ENCODE data around the gene LAMA4. TPM values are rescaled to one million over a fixed set of nuclear protein-coding genes. Genes with fewer than 3 reads are reported as not detected.

Gene LAMA4
- total RNA-seq, 1 donor from 2014 or later = 1.1 TPM

DNA sequence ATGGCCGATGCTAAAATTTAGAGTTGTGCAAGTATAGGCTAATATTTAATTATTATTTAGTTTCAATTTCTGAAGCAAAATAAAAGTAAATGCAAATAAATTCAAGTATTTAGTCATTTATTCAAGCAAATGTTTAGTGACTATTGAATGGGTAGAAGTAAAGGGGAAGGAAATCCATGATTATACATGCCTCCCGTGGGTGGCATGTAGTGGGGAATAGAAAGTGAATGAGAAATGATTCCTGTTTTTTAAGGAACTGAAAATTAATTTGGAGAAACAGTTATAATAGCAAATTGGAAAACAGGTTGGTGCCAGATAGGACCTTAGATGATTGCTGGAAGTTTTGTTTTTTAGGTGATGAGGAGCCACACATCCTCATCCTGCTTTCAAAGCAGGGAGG is 131.6 kb downstream of the LAMA4 start:
- Mint-ChIP-seq H3K4me3 (ENCODE audit: low read depth) (no peak overlapping the region), H3K27ac (no peak overlapping the region), H3K4me1 (ENCODE audit: low read depth) (peaks cover 9% of the 10 kb centered on the region), H3K27me3 (no peaks in the 10 kb centered on the region), H3K9me3 (ENCODE audit: low read depth) (no peaks in the 10 kb centered on the region), H3K36me3 (ENCODE audit: insufficient read depth) (no peaks in the 10 kb centered on the region)
- TF ChIP-seq CTCF (IDR thresholded peaks at IDR 0.05; ENCODE audit: unreplicated experiment) = no peak
- DNase-seq (ENCODE audit: low spot score, unreplicated experiment) = no peak

DNA sequence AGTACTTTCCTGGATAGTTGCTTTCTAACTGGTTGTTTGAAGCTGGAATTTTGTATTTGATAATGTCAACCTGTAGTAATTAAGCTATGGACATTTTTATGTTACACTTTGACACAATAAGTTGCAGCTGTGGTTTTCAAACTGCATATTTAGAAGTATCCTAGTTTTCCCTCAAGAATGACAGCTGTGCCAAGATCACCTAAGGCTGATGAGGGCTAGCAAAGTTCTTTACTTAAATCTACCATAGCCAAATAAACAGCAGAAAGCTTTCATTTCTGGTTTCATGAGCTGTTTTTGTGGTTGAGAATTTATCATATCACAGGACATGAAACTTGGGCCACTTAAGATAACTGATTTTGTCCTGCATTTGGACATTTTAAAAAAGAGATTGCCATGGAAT is 136.3 kb downstream of the LAMA4 start:
- Mint-ChIP-seq H3K27ac (no peak overlapping the region), H3K36me3 (ENCODE audit: insufficient read depth) (no peaks in the 10 kb centered on the region), H3K4me1 (ENCODE audit: low read depth) (no peaks in the 10 kb centered on the region), H3K4me3 (ENCODE audit: low read depth) (no peak overlapping the region), H3K27me3 (no peaks in the 10 kb centered on the region), H3K9me3 (ENCODE audit: low read depth) (no peaks in the 10 kb centered on the region)
- DNase-seq (ENCODE audit: low spot score, unreplicated experiment) = no peak
- no peak for TF ChIP-seq CTCF (IDR thresholded peaks at IDR 0.05; ENCODE audit: unreplicated experiment)

- no peaks in the 10 kb centered on the region for H3K27me3 Mint-ChIP-seq
- DNase-seq (ENCODE audit: low spot score, unreplicated experiment) = no peak
- H3K9me3 Mint-ChIP-seq (ENCODE audit: low read depth) = no peaks in the 10 kb centered on the region
- H3K36me3 Mint-ChIP-seq (ENCODE audit: insufficient read depth) = no peaks in the 10 kb centered on the region
- H3K4me1 Mint-ChIP-seq (ENCODE audit: low read depth) = no peaks in the 10 kb centered on the region
- TF ChIP-seq CTCF (IDR thresholded peaks at IDR 0.05; ENCODE audit: unreplicated experiment) = no peak
- no peak overlapping the region for H3K27ac Mint-ChIP-seq
- H3K4me3 Mint-ChIP-seq (ENCODE audit: low read depth) = no peak overlapping the region
Observed at GRCh38 chr6:112117554-112117953, 136.8 kb downstream of the LAMA4 start.

DNA sequence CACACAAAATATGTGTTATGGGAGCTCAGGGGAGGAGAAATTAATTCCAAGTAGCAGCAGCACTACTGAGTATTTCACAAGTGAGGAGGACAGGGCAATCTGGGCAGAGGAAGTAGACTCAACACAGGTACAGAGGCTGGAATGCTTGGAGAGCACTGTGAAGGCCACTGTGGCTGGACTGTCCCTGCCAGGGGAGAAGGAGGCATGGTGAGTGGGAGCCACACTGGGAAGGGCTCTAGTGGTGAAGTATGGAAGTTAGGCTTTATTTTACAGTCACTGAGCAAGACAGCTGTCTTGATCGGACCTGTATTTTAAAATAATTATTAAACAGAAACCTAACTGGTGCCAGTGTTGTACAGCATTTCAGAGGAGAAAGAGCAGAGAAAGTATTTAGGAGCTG is 138.1 kb downstream of the LAMA4 start:
- DNase-seq (ENCODE audit: low spot score, unreplicated experiment) = no peak
- TF ChIP-seq CTCF (IDR thresholded peaks at IDR 0.05; ENCODE audit: unreplicated experiment) = peak; percentile 30
- H3K9me3 Mint-ChIP-seq (ENCODE audit: low read depth) = no peaks in the 10 kb centered on the region

DNA sequence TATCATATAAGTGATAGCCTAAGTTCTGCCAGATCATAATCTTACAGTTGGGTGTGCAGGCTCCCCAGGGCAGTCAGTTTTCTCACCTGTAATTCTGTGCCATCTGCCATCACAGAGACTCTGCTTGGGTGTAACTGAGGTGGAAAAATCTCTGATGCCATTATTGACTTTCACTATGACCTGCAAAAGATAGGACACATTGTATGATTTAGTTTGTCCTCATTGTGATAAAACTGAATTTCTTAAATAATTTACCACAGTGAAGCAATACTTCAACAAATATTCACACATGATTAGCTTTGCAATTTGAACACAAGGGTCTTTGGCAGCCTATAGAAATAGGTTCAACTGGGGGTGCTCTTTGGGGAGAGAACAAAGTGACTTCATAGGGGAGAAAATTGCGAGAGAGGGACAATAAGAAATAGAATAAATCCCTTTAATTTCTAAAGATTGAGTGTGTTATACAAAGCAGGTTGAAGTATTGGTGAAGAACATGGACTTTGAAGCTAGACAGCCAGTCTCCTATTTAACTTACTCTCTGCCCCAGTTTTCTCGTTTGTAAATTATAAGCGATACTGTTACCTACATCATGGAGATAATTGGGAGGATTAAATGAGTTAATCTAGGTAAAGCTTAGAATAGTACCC is 139.7 kb downstream of the LAMA4 start:
- no peaks in the 10 kb centered on the region for H3K27me3 Mint-ChIP-seq
- H3K4me3 Mint-ChIP-seq (ENCODE audit: low read depth) = no peak overlapping the region
- no peaks in the 10 kb centered on the region for H3K9me3 Mint-ChIP-seq (ENCODE audit: low read depth)
- DNase-seq (ENCODE audit: low spot score, unreplicated experiment) = no peak
- no peak overlapping the region for H3K27ac Mint-ChIP-seq
- no peaks in the 10 kb centered on the region for H3K4me1 Mint-ChIP-seq (ENCODE audit: low read depth)
- TF ChIP-seq CTCF (IDR thresholded peaks at IDR 0.05; ENCODE audit: unreplicated experiment) = no peak
- H3K36me3 Mint-ChIP-seq (ENCODE audit: insufficient read depth) = no peaks in the 10 kb centered on the region

More for the DNA sequence above, 138.1 kb downstream of the LAMA4 start:
- no peaks in the 10 kb centered on the region for H3K36me3 Mint-ChIP-seq (ENCODE audit: insufficient read depth)
- H3K27me3 Mint-ChIP-seq = no peaks in the 10 kb centered on the region
- no peak overlapping the region for H3K27ac Mint-ChIP-seq
- H3K4me1 Mint-ChIP-seq (ENCODE audit: low read depth) = no peaks in the 10 kb centered on the region
- H3K4me3 Mint-ChIP-seq (ENCODE audit: low read depth) = no peak overlapping the region

Measured in progenitor cell of endocrine pancreas (in vitro differentiated cells).